HEK293 (cell line): ENCODE measurements around the gene C11orf98.
A peak's percentile ranks its signal among the peaks of the same experiment; 100 is the strongest.

Source experiments
- CTCF ChIA-PET: fragments of 350-600 bp; formaldehyde crosslinking; extraction: SDS; loops from one replicate; lab custom pipeline; 2021; ENCODE audit warnings: antibody characterized with exemption; lab: Yijun Ruan, JAX
- POLR2A ChIA-PET: fragments of 300-600 bp; formaldehyde crosslinking; extraction: SDS; loops from one replicate; lab custom pipeline; 2020; ENCODE audit warnings: antibody characterized with exemption, inconsistent platforms; lab: Yijun Ruan, JAX
- H3K27ac ChIP-seq: fragments of 200-500 bp; sonication (Bioruptor generic); 2 replicates; pipeline ENCODE4 v1.5.1; 2014; ENCODE audit warnings: low read depth, low read length, control low read depth, inconsistent platforms; ENCODE audit errors: extremely low read depth
- H3K36me3 ChIP-seq, 2 experiments: fragments of 200-500 bp in 1 of 2; sonication (Bioruptor generic) in 1 of 2; 1 replicate in 1 of 2; 2 replicates in 1 of 2; pipeline ENCODE4 v1.5.1; 2014 to 2017; ENCODE audit warnings: inconsistent platforms in 2 of 2, low read length in 2 of 2; ENCODE audit not compliant: control insufficient read depth in 2 of 2, insufficient read depth in 1 of 2
- H3K4me1 ChIP-seq: fragments of 200-500 bp; sonication (Bioruptor generic); 2 replicates; pipeline ENCODE4 v1.5.1; 2014; ENCODE audit warnings: mild to moderate bottlenecking, low read length, inconsistent platforms; ENCODE audit not compliant: control insufficient read depth, insufficient read depth
- H3K4me3 ChIP-seq: 2 replicates; pipeline ENCODE4 v1.5.1; 2011; ENCODE audit warnings: low read depth, mild to moderate bottlenecking, control low read depth, low read length, moderate library complexity
- H3K9me3 ChIP-seq: fragments of 200-500 bp; sonication (Bioruptor generic); 2 replicates; pipeline ENCODE4 v1.5.1; 2014; ENCODE audit warnings: low read depth, low read length, inconsistent platforms; ENCODE audit not compliant: control insufficient read depth, insufficient read depth
- FEZF1 ChIP-seq: fragments of 450-650 bp; formaldehyde crosslinking; IDR thresholded peaks from 2 replicates; pipeline ENCODE4 v1.5.1; 2016; ENCODE audit warnings: missing biosample characterization, missing genetic modification characterization
- GLIS2 ChIP-seq: fragments of 450-650 bp; formaldehyde crosslinking; IDR thresholded peaks from 2 replicates; pipeline ENCODE4 v1.5.1; 2016; ENCODE audit warnings: missing biosample characterization, missing genetic modification characterization
- HOXC10 ChIP-seq: sonication (generic); formaldehyde crosslinking; IDR thresholded peaks from 2 replicates; pipeline ENCODE4 v1.8.1; 2023; ENCODE audit warnings: mild to moderate bottlenecking, missing genetic modification reagents
- OSR2 ChIP-seq: fragments of 450-650 bp; formaldehyde crosslinking; IDR thresholded peaks from 2 replicates; pipeline ENCODE4 v1.5.1; 2016; ENCODE audit warnings: missing biosample characterization, missing genetic modification characterization
- SCRT1 ChIP-seq: fragments of 450-650 bp; formaldehyde crosslinking; IDR thresholded peaks from 2 replicates; pipeline ENCODE4 v1.5.1; 2016; ENCODE audit warnings: missing biosample characterization, missing genetic modification characterization, borderline replicate concordance
- ZBTB1 ChIP-seq: fragments of 450-650 bp; formaldehyde crosslinking; IDR thresholded peaks from 2 replicates; pipeline ENCODE4 v1.5.1; 2016; ENCODE audit warnings: missing biosample characterization, missing genetic modification characterization
- ZEB2 ChIP-seq: fragments of 450-650 bp; formaldehyde crosslinking; IDR thresholded peaks from 2 replicates; pipeline ENCODE4 v1.5.1; 2016; ENCODE audit warnings: missing biosample characterization, missing genetic modification characterization
- ZNF133 ChIP-seq: fragments of 450-650 bp; formaldehyde crosslinking; IDR thresholded peaks from 2 replicates; pipeline ENCODE4 v1.5.1; 2016; ENCODE audit warnings: missing biosample characterization, missing genetic modification characterization
- ZNF155 ChIP-seq: fragments of 450-650 bp; formaldehyde crosslinking; IDR thresholded peaks from 2 replicates; pipeline ENCODE4 v1.5.1; 2016; ENCODE audit warnings: missing biosample characterization, missing genetic modification characterization
- ZNF214 ChIP-seq: fragments of 450-650 bp; formaldehyde crosslinking; IDR thresholded peaks from 2 replicates; pipeline ENCODE4 v1.5.1; 2017; ENCODE audit warnings: missing biosample characterization, mild to moderate bottlenecking, missing genetic modification characterization, borderline replicate concordance
- ZNF433 ChIP-seq: fragments of 450-650 bp; formaldehyde crosslinking; IDR thresholded peaks from 2 replicates; pipeline ENCODE4 v1.5.1; 2016; ENCODE audit warnings: missing biosample characterization, missing genetic modification characterization, low read depth
- ZNF549 ChIP-seq: fragments of 450-650 bp; IDR thresholded peaks from 2 replicates; pipeline ENCODE4 v1.5.1; 2018; ENCODE audit warnings: missing biosample characterization, missing genetic modification characterization, mild to moderate bottlenecking, inconsistent platforms, moderate library complexity
- ZNF558 ChIP-seq: fragments of 450-650 bp; formaldehyde crosslinking; IDR thresholded peaks from 2 replicates; pipeline ENCODE4 v1.5.1; 2016; ENCODE audit warnings: missing biosample characterization, missing genetic modification characterization
- TF ChIP-seq, protein P1 (sequence below): fragments of 450-650 bp; formaldehyde crosslinking; IDR thresholded peaks from 2 replicates; pipeline ENCODE4 v1.5.1; 2016; ENCODE audit warnings: missing biosample characterization, missing genetic modification characterization, borderline replicate concordance
- TF ChIP-seq, protein P2 (sequence below): fragments of 450-650 bp; formaldehyde crosslinking; IDR thresholded peaks from 2 replicates; pipeline ENCODE4 v1.5.1; 2016; ENCODE audit warnings: missing biosample characterization, missing genetic modification characterization
- TF ChIP-seq, protein P3 (sequence below): fragments of 450-650 bp; formaldehyde crosslinking; IDR thresholded peaks from 2 replicates; pipeline ENCODE4 v1.5.1; 2017; ENCODE audit warnings: missing biosample characterization, missing genetic modification characterization
- TF ChIP-seq, protein P4 (sequence below): fragments of 450-650 bp; formaldehyde crosslinking; IDR thresholded peaks from 2 replicates; pipeline ENCODE4 v1.5.1; 2017; ENCODE audit warnings: missing biosample characterization, missing genetic modification characterization

The C11orf98 gene

DNA sequence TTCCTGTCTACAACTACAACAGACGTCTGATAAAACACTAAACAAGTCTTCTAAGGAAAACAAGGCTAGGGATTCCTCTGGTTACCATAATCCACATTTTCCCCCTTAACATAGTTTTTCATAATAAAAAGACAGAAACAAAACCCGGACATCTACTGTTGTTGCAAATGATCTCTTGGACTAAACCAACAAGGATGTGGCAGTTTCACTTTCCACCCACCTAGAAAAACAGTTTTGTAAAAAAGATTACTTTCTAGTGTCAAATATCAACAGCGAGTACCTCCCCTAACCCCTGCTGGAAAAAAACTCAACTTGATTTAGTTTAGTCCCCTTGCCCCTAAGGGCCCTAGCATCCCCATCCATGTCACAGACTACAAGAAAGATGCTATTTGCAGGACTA is 47.9 kb upstream of the C11orf98 start:
- no peak for TF ChIP-seq ZEB2 (tag by site-specific recombination)
- no peak for TF ChIP-seq ZNF433
- TF ChIP-seq FEZF1 (tag by site-specific recombination), result no peak
- TF ChIP-seq, protein P1, sequence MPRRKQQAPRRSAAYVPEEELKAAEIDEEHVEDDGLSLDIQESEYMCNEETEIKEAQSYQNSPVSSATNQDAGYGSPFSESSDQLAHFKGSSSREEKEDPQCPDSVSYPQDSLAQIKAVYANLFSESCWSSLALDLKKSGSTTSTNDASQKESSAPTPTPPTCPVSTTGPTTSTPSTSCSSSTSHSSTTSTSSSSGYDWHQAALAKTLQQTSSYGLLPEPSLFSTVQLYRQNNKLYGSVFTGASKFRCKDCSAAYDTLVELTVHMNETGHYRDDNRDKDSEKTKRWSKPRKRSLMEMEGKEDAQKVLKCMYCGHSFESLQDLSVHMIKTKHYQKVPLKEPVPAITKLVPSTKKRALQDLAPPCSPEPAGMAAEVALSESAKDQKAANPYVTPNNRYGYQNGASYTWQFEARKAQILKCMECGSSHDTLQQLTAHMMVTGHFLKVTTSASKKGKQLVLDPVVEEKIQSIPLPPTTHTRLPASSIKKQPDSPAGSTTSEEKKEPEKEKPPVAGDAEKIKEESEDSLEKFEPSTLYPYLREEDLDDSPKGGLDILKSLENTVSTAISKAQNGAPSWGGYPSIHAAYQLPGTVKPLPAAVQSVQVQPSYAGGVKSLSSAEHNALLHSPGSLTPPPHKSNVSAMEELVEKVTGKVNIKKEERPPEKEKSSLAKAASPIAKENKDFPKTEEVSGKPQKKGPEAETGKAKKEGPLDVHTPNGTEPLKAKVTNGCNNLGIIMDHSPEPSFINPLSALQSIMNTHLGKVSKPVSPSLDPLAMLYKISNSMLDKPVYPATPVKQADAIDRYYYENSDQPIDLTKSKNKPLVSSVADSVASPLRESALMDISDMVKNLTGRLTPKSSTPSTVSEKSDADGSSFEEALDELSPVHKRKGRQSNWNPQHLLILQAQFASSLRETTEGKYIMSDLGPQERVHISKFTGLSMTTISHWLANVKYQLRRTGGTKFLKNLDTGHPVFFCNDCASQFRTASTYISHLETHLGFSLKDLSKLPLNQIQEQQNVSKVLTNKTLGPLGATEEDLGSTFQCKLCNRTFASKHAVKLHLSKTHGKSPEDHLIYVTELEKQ (tag by site-specific recombination), result no peak
- TF ChIP-seq, protein P2, sequence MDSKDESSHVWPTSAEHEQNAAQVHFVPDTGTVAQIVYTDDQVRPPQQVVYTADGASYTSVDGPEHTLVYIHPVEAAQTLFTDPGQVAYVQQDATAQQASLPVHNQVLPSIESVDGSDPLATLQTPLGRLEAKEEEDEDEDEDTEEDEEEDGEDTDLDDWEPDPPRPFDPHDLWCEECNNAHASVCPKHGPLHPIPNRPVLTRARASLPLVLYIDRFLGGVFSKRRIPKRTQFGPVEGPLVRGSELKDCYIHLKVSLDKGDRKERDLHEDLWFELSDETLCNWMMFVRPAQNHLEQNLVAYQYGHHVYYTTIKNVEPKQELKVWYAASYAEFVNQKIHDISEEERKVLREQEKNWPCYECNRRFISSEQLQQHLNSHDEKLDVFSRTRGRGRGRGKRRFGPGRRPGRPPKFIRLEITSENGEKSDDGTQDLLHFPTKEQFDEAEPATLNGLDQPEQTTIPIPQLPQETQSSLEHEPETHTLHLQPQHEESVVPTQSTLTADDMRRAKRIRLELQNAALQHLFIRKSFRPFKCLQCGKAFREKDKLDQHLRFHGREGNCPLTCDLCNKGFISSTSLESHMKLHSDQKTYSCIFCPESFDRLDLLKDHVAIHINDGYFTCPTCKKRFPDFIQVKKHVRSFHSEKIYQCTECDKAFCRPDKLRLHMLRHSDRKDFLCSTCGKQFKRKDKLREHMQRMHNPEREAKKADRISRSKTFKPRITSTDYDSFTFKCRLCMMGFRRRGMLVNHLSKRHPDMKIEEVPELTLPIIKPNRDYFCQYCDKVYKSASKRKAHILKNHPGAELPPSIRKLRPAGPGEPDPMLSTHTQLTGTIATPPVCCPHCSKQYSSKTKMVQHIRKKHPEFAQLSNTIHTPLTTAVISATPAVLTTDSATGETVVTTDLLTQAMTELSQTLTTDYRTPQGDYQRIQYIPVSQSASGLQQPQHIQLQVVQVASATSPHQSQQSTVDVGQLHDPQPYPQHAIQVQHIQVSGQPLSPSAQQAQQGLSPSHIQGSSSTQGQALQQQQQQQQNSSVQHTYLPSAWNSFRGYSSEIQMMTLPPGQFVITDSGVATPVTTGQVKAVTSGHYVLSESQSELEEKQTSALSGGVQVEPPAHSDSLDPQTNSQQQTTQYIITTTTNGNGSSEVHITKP, result 0 out of 2 replicates have a peak, but pooled peaks have one; percentile 29
- TF ChIP-seq ZNF133 (tag by site-specific recombination), result no peak
- no peak for TF ChIP-seq ZNF214
- no peak for TF ChIP-seq ZNF155
- no peak for TF ChIP-seq GLIS2 (tag by site-specific recombination)
- no peak for TF ChIP-seq ZNF558 (tag by site-specific recombination)
- TF ChIP-seq, protein P3, sequence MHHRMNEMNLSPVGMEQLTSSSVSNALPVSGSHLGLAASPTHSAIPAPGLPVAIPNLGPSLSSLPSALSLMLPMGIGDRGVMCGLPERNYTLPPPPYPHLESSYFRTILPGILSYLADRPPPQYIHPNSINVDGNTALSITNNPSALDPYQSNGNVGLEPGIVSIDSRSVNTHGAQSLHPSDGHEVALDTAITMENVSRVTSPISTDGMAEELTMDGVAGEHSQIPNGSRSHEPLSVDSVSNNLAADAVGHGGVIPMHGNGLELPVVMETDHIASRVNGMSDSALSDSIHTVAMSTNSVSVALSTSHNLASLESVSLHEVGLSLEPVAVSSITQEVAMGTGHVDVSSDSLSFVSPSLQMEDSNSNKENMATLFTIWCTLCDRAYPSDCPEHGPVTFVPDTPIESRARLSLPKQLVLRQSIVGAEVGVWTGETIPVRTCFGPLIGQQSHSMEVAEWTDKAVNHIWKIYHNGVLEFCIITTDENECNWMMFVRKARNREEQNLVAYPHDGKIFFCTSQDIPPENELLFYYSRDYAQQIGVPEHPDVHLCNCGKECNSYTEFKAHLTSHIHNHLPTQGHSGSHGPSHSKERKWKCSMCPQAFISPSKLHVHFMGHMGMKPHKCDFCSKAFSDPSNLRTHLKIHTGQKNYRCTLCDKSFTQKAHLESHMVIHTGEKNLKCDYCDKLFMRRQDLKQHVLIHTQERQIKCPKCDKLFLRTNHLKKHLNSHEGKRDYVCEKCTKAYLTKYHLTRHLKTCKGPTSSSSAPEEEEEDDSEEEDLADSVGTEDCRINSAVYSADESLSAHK (tag by site-specific recombination), result peak; percentile 57
- TF ChIP-seq ZBTB1 (tag by site-specific recombination), result no peak
- TF ChIP-seq, protein P4, sequence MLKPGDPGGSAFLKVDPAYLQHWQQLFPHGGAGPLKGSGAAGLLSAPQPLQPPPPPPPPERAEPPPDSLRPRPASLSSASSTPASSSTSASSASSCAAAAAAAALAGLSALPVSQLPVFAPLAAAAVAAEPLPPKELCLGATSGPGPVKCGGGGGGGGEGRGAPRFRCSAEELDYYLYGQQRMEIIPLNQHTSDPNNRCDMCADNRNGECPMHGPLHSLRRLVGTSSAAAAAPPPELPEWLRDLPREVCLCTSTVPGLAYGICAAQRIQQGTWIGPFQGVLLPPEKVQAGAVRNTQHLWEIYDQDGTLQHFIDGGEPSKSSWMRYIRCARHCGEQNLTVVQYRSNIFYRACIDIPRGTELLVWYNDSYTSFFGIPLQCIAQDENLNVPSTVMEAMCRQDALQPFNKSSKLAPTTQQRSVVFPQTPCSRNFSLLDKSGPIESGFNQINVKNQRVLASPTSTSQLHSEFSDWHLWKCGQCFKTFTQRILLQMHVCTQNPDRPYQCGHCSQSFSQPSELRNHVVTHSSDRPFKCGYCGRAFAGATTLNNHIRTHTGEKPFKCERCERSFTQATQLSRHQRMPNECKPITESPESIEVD, result 0 out of 2 replicates have a peak, but pooled peaks have one; percentile 17
- no peak for TF ChIP-seq HOXC10 (CRISPR knock-in tag)
- TF ChIP-seq OSR2 (tag by site-specific recombination), result no peak
- TF ChIP-seq ZNF549, result no peak
- TF ChIP-seq SCRT1 (tag by site-specific recombination), result no peak
- Histone ChIP-seq H3K4me3 (no peak overlapping the region), H3K36me3 (peaks cover 13 to 97% of the 10 kb centered on the region in 2 experiments), H3K9me3 (no peaks in the 10 kb centered on the region), H3K27ac (no peak overlapping the region), H3K4me1 (no peaks in the 10 kb centered on the region)
- ChIA-PET POLR2A (no interaction called here), CTCF (interaction anchor here (0.7 kb wide), 1 partner anchor 12 kb away, joined by 3 read pairs; no protein-coding TSS in a partner anchor)
